Measurements from ENCODE around the gene PICALM. TPM values are rescaled to one million over a fixed set of nuclear protein-coding genes. Genes with fewer than 3 reads are reported as not detected.

PICALM gene
- total and polyA plus RNA-seq, 9 donors = 103 to 274 (median 206) TPM

DNA sequence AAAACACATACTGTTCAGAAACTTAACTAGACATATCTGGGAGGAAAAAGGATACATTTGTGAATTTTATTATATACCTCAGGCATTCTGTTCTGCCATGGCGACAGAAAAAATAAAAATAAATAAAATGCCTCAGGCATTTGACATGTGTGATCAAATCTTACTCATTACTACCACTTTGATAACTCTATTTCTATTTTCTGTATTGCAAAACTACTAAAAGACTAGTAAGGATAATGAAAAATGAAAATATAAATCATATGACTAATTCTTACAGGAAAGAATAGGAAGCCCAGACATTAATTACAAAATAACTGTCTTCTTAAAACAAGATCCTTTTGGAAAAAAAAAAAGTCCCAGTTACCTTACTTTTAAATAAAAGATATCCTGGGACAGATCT lies 5.3 kb downstream of the PICALM start:
- no peak for TF ChIP-seq POLR2A (IDR thresholded peaks at IDR 0.05)
- DNase-seq = no peak
- peaks cover 7% of the 10 kb centered on the region for H3K4me1 ChIP-seq (ENCODE audit: insufficient read depth)
- H3K9me3 ChIP-seq = no peaks in the 10 kb centered on the region
- intact Hi-C loops (cut with DNase I) = loop anchor here in 1 of 4 donors (10.0 kb wide), 1 partner anchor 111 kb away; no protein-coding TSS in a partner anchor
- H3K4me3 ChIP-seq = no peak overlapping the region
- WGBS, 3 donors = 33 to 45% (median 36%) methylated on average over 1 of the region's 1 CpG
- H3K36me3 ChIP-seq = no peaks in the 10 kb centered on the region
- no peak overlapping the region for H3K27ac ChIP-seq
- no peaks in the 10 kb centered on the region for H3K27me3 ChIP-seq

DNA sequence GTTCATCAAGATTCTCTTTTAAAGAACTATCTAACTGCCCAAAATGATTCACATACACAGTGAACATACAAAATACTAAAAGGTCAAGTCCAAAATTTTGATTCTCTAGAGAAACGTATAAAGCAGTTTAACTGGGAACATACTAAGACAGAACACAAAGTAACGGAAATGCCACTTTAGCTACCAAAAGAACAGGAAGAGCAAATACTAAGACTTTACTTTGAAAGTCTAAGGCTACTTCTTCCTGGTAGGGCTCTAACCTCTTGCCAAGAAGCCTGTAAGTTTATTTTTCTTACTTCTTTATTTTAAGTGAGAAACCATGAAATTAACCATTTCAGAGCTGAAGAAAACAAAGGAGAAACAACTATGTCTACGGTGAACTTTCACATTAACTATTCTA lies 6.2 kb downstream of the PICALM start:
- intact Hi-C loops (cut with DNase I) = loop anchor here in 1 of 4 donors (10.0 kb wide), 1 partner anchor 112 kb away; no protein-coding TSS in a partner anchor
- Histone ChIP-seq H3K4me1 (ENCODE audit: insufficient read depth) (peaks cover 7% of the 10 kb centered on the region), H3K27me3 (no peaks in the 10 kb centered on the region), H3K4me3 (no peak overlapping the region), H3K36me3 (no peaks in the 10 kb centered on the region), H3K9me3 (no peaks in the 10 kb centered on the region), H3K27ac (no peak overlapping the region)
- no peak for DNase-seq
- TF ChIP-seq EP300 (IDR thresholded peaks at IDR 0.05) (no peak), POLR2A (IDR thresholded peaks at IDR 0.05) (no peak)
- TF ChIP-seq, protein P1, sequence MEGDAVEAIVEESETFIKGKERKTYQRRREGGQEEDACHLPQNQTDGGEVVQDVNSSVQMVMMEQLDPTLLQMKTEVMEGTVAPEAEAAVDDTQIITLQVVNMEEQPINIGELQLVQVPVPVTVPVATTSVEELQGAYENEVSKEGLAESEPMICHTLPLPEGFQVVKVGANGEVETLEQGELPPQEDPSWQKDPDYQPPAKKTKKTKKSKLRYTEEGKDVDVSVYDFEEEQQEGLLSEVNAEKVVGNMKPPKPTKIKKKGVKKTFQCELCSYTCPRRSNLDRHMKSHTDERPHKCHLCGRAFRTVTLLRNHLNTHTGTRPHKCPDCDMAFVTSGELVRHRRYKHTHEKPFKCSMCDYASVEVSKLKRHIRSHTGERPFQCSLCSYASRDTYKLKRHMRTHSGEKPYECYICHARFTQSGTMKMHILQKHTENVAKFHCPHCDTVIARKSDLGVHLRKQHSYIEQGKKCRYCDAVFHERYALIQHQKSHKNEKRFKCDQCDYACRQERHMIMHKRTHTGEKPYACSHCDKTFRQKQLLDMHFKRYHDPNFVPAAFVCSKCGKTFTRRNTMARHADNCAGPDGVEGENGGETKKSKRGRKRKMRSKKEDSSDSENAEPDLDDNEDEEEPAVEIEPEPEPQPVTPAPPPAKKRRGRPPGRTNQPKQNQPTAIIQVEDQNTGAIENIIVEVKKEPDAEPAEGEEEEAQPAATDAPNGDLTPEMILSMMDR (IDR thresholded peaks at IDR 0.05) = no peak
- 22 to 41% (median 32%) methylated on average over 3 of the region's 3 CpGs for WGBS, 3 donors

DNA sequence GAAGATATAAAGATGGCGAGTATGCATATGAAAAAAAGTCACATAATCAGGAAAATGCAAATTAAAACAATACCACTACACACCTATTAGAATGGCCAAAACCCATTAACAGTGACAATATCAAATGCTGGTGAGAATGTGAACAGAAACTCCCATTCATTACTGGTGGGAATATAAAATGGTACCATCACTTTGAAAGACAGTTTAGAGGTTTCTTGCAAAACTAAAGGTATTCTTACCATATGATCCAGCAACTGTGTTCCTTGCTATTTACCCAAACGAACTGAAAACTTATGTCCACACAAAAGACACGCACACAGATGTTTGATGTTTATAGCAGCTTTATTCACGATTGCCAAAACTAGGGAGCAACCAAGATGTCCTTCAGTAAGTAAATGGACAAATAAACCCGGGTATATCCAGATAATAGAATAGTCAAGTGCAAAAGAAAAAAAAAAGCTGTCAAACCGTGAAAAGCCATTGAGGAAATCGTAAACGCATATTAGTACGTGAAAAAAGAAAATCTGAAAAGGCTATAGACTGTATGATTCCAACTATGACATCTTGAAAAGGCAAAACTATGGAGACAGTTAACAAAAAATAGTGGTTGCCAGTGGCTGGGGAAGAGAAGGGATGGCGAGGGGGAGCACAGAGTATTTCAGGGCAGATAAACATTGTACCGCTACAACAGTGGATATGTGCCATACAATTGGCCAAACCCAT lies 7.2 kb downstream of the PICALM start:
- peaks cover 7% of the 10 kb centered on the region for H3K4me1 ChIP-seq (ENCODE audit: insufficient read depth)

GRCh38 chr11:86060544-86060943 lies 8.3 kb downstream of the PICALM start:
- peaks cover 7% of the 10 kb centered on the region for H3K4me1 ChIP-seq (ENCODE audit: insufficient read depth)
- no peaks in the 10 kb centered on the region for H3K36me3 ChIP-seq
- H3K27me3 ChIP-seq = no peaks in the 10 kb centered on the region
- no peak for DNase-seq
- no peaks in the 10 kb centered on the region for H3K9me3 ChIP-seq
- H3K4me3 ChIP-seq = no peak overlapping the region
- intact Hi-C loops (cut with DNase I) = loop anchor here in 1 of 4 donors (10.0 kb wide), 1 partner anchor 114 kb away; no protein-coding TSS in a partner anchor
- TF ChIP-seq POLR2A (IDR thresholded peaks at IDR 0.05) (no peak), EP300 (IDR thresholded peaks at IDR 0.05) (no peak)
- TF ChIP-seq, protein P1 (IDR thresholded peaks at IDR 0.05) = no peak
- H3K27ac ChIP-seq = no peak overlapping the region

More for the DNA sequence above, 7.2 kb downstream of the PICALM start:
- DNase-seq = no peak
- no peak overlapping the region for H3K4me3 ChIP-seq
- WGBS, 3 donors = 79 to 81% (median 81%) methylated on average over 11 of the region's 11 CpGs
- H3K27ac ChIP-seq = no peak overlapping the region
- TF ChIP-seq EP300 (IDR thresholded peaks at IDR 0.05) (no peak), POLR2A (IDR thresholded peaks at IDR 0.05) (no peak)
- TF ChIP-seq, protein P1 (IDR thresholded peaks at IDR 0.05) = no peak
- H3K36me3 ChIP-seq = no peaks in the 10 kb centered on the region
- H3K27me3 ChIP-seq = no peaks in the 10 kb centered on the region
- intact Hi-C loops (cut with DNase I) = loop anchor here in 1 of 4 donors (10.0 kb wide), 1 partner anchor 113 kb away; no protein-coding TSS in a partner anchor
- no peaks in the 10 kb centered on the region for H3K9me3 ChIP-seq

GRCh38 chr11:86058360-86058759 lies 10.5 kb downstream of the PICALM start:
- peaks cover 5% of the 10 kb centered on the region for H3K4me1 ChIP-seq (ENCODE audit: insufficient read depth)
- TF ChIP-seq, protein P1 (IDR thresholded peaks at IDR 0.05) = no peak
- TF ChIP-seq EP300 (IDR thresholded peaks at IDR 0.05) (no peak), POLR2A (IDR thresholded peaks at IDR 0.05) (no peak)
- no peaks in the 10 kb centered on the region for H3K36me3 ChIP-seq
- no peaks in the 10 kb centered on the region for H3K27me3 ChIP-seq
- no peaks in the 10 kb centered on the region for H3K9me3 ChIP-seq
- H3K27ac ChIP-seq = no peak overlapping the region
- no peak for DNase-seq
- intact Hi-C loops (cut with DNase I) = no loop called here
- H3K4me3 ChIP-seq = no peak overlapping the region
